A549 (cell line): ENCODE data around the gene PUS1. TPM values are rescaled to one million over a fixed set of nuclear protein-coding genes. Genes with fewer than 3 reads are reported as not detected.
A peak's percentile ranks its signal among the peaks of the same experiment; 100 is the strongest.

ENCODE experiments used
- ATAC-seq, 2 experiments: fragments of 200-7000 bp in 1 of 2; fragments of >200 bp in 1 of 2; cut with Nextera tagmentation in 1 of 2; cut with Tn5 transposase in 1 of 2; 3 replicates each; pipeline versions ENCODE4 v1.8.0 to v1.9.1; 2018 to 2020; ENCODE audit warnings: mild to moderate bottlenecking in 1 of 2, moderate library complexity in 1 of 2
- CTCF ChIA-PET: fragments of 300-600 bp; sonication (Branson Sonifier 250); formaldehyde crosslinking; extraction: SDS; loops from one replicate; lab custom pipeline; 2021; ENCODE audit warnings: antibody characterized with exemption, inconsistent platforms; lab: Yijun Ruan, JAX
- POLR2A ChIA-PET: fragments of 350-600 bp; formaldehyde crosslinking; extraction: SDS; loops from one replicate; lab custom pipeline; 2021; ENCODE audit warnings: antibody characterized with exemption, inconsistent platforms; lab: Yijun Ruan, JAX
- DNase-seq, 2 experiments: peaks; one replicate each; pipeline versions ENCODE4 v3.0.0 to v3.0.0-alpha.2; 2011 to 2016; ENCODE audit warnings: low read depth in 1 of 2, low spot score in 1 of 2
- FAIRE-seq: peaks from 2 replicates; lab custom pipeline; 2011; peaks lifted over from hg19 to GRCh38; lab: Jason Lieb, UNC
- H3K27ac ChIP-seq, 2 experiments: fragments of >200 bp; sonication (Bioruptor Twin); formaldehyde crosslinking; 3 replicates each; pipeline ENCODE4 v1.5.1; 2016 to 2017
- H3K4me1 ChIP-seq: fragments of >200 bp; sonication (Bioruptor Twin); formaldehyde crosslinking; 3 replicates; pipeline ENCODE4 v1.6.1; 2016
- H3K4me2 ChIP-seq: fragments of >200 bp; sonication (Bioruptor Twin); formaldehyde crosslinking; 3 replicates; pipeline ENCODE4 v1.6.1; 2016
- H3K4me3 ChIP-seq: fragments of >200 bp; sonication (Bioruptor Twin); formaldehyde crosslinking; 3 replicates; pipeline ENCODE4 v1.5.1; 2016
- H3K9me3 ChIP-seq: fragments of >200 bp; sonication (Bioruptor Twin); formaldehyde crosslinking; 3 replicates; pipeline ENCODE4 v1.6.1; 2016
- ATOH8 ChIP-seq: fragments of 250-450 bp; sonication (Bioruptor Pico); IDR thresholded peaks from 2 replicates; pipeline ENCODE4 v1.5.0; 2020; ENCODE audit warnings: low read depth, mild to moderate bottlenecking, moderate library complexity
- BCL3 ChIP-seq: fragments of >200 bp; sonication (Bioruptor Twin); formaldehyde crosslinking; IDR thresholded peaks from 3 replicates; pipeline ENCODE4 v1.6.1; 2016
- CHD2 ChIP-seq: fragments of 150-350 bp; IDR thresholded peaks from 2 replicates; pipeline ENCODE4 v1.6.1; 2014; ENCODE audit warnings: low read length; ENCODE audit not compliant: partially characterized antibody
- CTCF ChIP-seq: fragments of >200 bp; sonication (Bioruptor Twin); formaldehyde crosslinking; IDR thresholded peaks from 3 replicates; pipeline ENCODE4 v1.5.1; 2016
- E2F6 ChIP-seq: IDR thresholded peaks from 2 replicates; pipeline ENCODE4 v1.6.1; 2012; ENCODE audit warnings: low read depth, borderline replicate concordance
- EHF ChIP-seq: fragments of 250-450 bp; sonication (Bioruptor Pico); IDR thresholded peaks from 2 replicates; pipeline ENCODE4 v1.5.0; 2020; ENCODE audit warnings: mild to moderate bottlenecking
- EHMT2 ChIP-seq: fragments of 200-600 bp; sonication (generic); IDR thresholded peaks from 2 replicates; pipeline ENCODE4 v1.6.1; 2016; ENCODE audit warnings: antibody characterized with exemption, low read depth, mild to moderate bottlenecking, moderate library complexity
- ESRRA ChIP-seq: fragments of 150-350 bp; IDR thresholded peaks from 2 replicates; pipeline ENCODE4 v1.6.1; 2014; ENCODE audit warnings: mild to moderate bottlenecking, low read length, borderline replicate concordance
- GATA3 ChIP-seq: IDR thresholded peaks from 2 replicates; pipeline ENCODE4 v1.6.1; 2012; ENCODE audit warnings: borderline replicate concordance
- HEYL ChIP-seq: fragments of 250-450 bp; sonication (Bioruptor Pico); IDR thresholded peaks from 2 replicates; pipeline ENCODE4 v1.8.0; 2021; ENCODE audit warnings: mild to moderate bottlenecking, moderate library complexity
- HMGXB4 ChIP-seq: fragments of 250-450 bp; sonication (Bioruptor Pico); IDR thresholded peaks from 2 replicates; pipeline ENCODE4 v1.5.0; 2021; ENCODE audit warnings: mild to moderate bottlenecking, moderate library complexity, borderline replicate concordance
- HOXA7 ChIP-seq: fragments of 250-450 bp; sonication (Bioruptor Pico); IDR thresholded peaks from 2 replicates; pipeline ENCODE4 v1.5.0; 2020; ENCODE audit warnings: mild to moderate bottlenecking, moderate library complexity
- JUN ChIP-seq, 2 experiments: fragments of >200 bp; sonication (Bioruptor Twin); formaldehyde crosslinking; IDR thresholded peaks; 2 replicates in 1 of 2; 3 replicates in 1 of 2; pipeline ENCODE4 v1.6.1; 2016 to 2017
- JUNB ChIP-seq: fragments of >200 bp; sonication (Bioruptor Twin); formaldehyde crosslinking; IDR thresholded peaks from 2 replicates; pipeline ENCODE4 v1.6.1; 2016
- KDM1A ChIP-seq: fragments of 200-600 bp; sonication (generic); IDR thresholded peaks from 2 replicates; pipeline ENCODE4 v1.6.1; 2016; ENCODE audit warnings: low read depth, mild to moderate bottlenecking
- KDM5A ChIP-seq: fragments of 200-600 bp; sonication (generic); IDR thresholded peaks from 2 replicates; pipeline ENCODE4 v1.6.1; 2016; ENCODE audit warnings: antibody characterized with exemption, mild to moderate bottlenecking
- MAX ChIP-seq: IDR thresholded peaks from 2 replicates; pipeline ENCODE4 v1.6.1; 2012
- NPAS2 ChIP-seq: fragments of 250-450 bp; sonication (Bioruptor Pico); IDR thresholded peaks from 2 replicates; pipeline ENCODE4 v1.8.0; 2022; ENCODE audit warnings: mild to moderate bottlenecking, moderate library complexity, borderline replicate concordance
- NR3C1 ChIP-seq: fragments of >200 bp; sonication (Bioruptor Twin); formaldehyde crosslinking; IDR thresholded peaks from 3 replicates; pipeline ENCODE4 v1.6.1; 2017
- PHF8 ChIP-seq: fragments of 200-600 bp; sonication (generic); IDR thresholded peaks from 2 replicates; pipeline ENCODE4 v1.6.1; 2016; ENCODE audit warnings: low read depth, mild to moderate bottlenecking, antibody characterized with exemption, moderate library complexity, borderline replicate concordance
- POLR2AphosphoS2 ChIP-seq: conservative IDR thresholded peaks from 2 replicates; pipeline ENCODE4 v1.6.1; 2012; ENCODE audit warnings: low read length, improper control_type of control experiment, inconsistent platforms
- RCOR1 ChIP-seq: fragments of 150-350 bp; IDR thresholded peaks from 2 replicates; pipeline ENCODE4 v1.6.1; 2014; ENCODE audit warnings: antibody characterized with exemption, low read length, low read depth
- RFX5 ChIP-seq: fragments of 450-650 bp; IDR thresholded peaks from 2 replicates; pipeline ENCODE4 v1.7.1; 2014; ENCODE audit warnings: antibody characterized with exemption, mild to moderate bottlenecking, moderate library complexity
- RNF2 ChIP-seq: fragments of 200-600 bp; sonication (generic); IDR thresholded peaks from 2 replicates; pipeline ENCODE4 v1.6.1; 2016; ENCODE audit warnings: low read depth, mild to moderate bottlenecking, antibody characterized with exemption, moderate library complexity, borderline replicate concordance
- SMC3 ChIP-seq: fragments of >200 bp; sonication (Bioruptor Twin); formaldehyde crosslinking; IDR thresholded peaks from 3 replicates; pipeline ENCODE4 v1.6.1; 2018; ENCODE audit warnings: inconsistent platforms
- whole genome bisulfite sequencing: methylation state at CpG from one replicate; pipeline ENCODE4 v1.1.6; 2017; ENCODE audit errors: missing lambda C conversion rate; 5-methylcytosine and 5-hydroxymethylcytosine counted together
- polyA plus RNA-seq, 4 experiments: library from polyadenylated mRNA; depleted of rRNA in 3 of 4; stranded (reverse); fragments of >200 nt; fragmentation: RNase III in 1 of 4; extraction: RNeasy Plus Mini Kit Qiagen cat#74134 plus additional on column Dnase treatment in 1 of 4; gene quantifications; 2 replicates in 3 of 4; 3 replicates in 1 of 4; pipeline ENCODE4 v1.2.3, GENCODE V29; 2011 to 2017

The PUS1 gene
- polyA plus RNA-seq, 2 of the 4 experiments (the other 2 are of a cell fraction): 51.1 to 62.8 TPM

- H3K9me3 ChIP-seq: no peaks in the 10 kb centered on the region
- H3K4me2 ChIP-seq: no peak overlapping the region
- H3K4me1 ChIP-seq: peaks cover 11% of the 10 kb centered on the region
- no peak for FAIRE-seq
- no peak overlapping the region for H3K4me3 ChIP-seq
- TF ChIP-seq POLR2AphosphoS2 (no peak), ATOH8 (CRISPR knock-in tag) (no peak), BCL3 (no peak), ESRRA (no peak), KDM1A (no peak), E2F6 (no peak), HMGXB4 (CRISPR knock-in tag) (no peak), HOXA7 (CRISPR knock-in tag) (no peak)
- TF ChIP-seq, all 56 proteins: peak for 0
- no peak overlapping the region for H3K27ac ChIP-seq
- DNase-seq: no peak
- POLR2A ChIA-PET: no interaction called here
- ATAC-seq: no peak
- WGBS: 96% methylated on average over 9 of the region's 31 CpGs
- CTCF ChIA-PET: interaction anchor here (0.6 to 1.8 kb wide), 5 partner anchors 45 to 81 kb away, joined by 3 to 5 read pairs (median 4); no protein-coding TSS in a partner anchor
Observed at GRCh38 chr12:131917139-131917710, 11.9 kb upstream of the PUS1 start.

- DNase-seq (no peak), ATAC-seq (peak in 1 of 2 experiments; percentile 5; a peak in 1 of 6 replicates)
- H3K9me3 ChIP-seq: no peaks in the 10 kb centered on the region
- TF ChIP-seq RNF2 (no peak), BCL3 (no peak), JUN (IDR thresholded peaks at IDR 0.05) (no peak), NR3C1 (no peak), GATA3 (no peak), EHF (CRISPR knock-in tag) (no peak), CHD2 (no peak), RCOR1 (no peak), RFX5 (no peak), POLR2AphosphoS2 (no peak), CTCF (no peak), PHF8 (no peak), KDM5A (no peak), SMC3 (no peak), JUNB (no peak), E2F6 (no peak), MAX (no peak), NPAS2 (CRISPR knock-in tag) (no peak), EHMT2 (no peak), HEYL (CRISPR knock-in tag) (no peak)
- TF ChIP-seq, all 56 proteins: peak for 0
- no peak for FAIRE-seq
- Histone ChIP-seq H3K4me1 (peaks cover 5% of the 10 kb centered on the region), H3K27ac (no peak overlapping the region), H3K4me3 (no peak overlapping the region), H3K4me2 (no peak overlapping the region)
- WGBS: 97% methylated on average over 17 of the region's 18 CpGs
- ChIA-PET POLR2A (no interaction called here), CTCF (interaction anchor here (0.6 to 1.8 kb wide), 5 partner anchors 45 to 82 kb away, joined by 3 to 5 read pairs (median 4); no protein-coding TSS in a partner anchor)
Observed at GRCh38 chr12:131917711-131918306, 11.3 kb upstream of the PUS1 start.
